Transverse colon (tissue), 4 donors: Measurements from ENCODE around the gene SLC25A25. TPM values are rescaled to one million over a fixed set of nuclear protein-coding genes. Genes with fewer than 3 reads are reported as not detected.

Experiments used
- DNase-seq: peaks from one replicate; pipeline ENCODE4 v3.0.0-alpha.2; 2019
- H3K27ac ChIP-seq, 4 donors: fragments of 200-600 bp; sonication (generic); 2 replicates each; pipeline ENCODE4 v1.5.1; 2016 to 2018; ENCODE audit warnings: inconsistent platforms in 4 of 4
- H3K27me3 ChIP-seq: fragments of 200-600 bp; sonication (generic); 2 replicates; pipeline ENCODE4 v1.5.1; 2017; ENCODE audit warnings: inconsistent platforms
- H3K36me3 ChIP-seq, 4 donors: fragments of 200-600 bp; sonication (generic); 2 replicates each; pipeline ENCODE4 v1.5.1; 2017 to 2019; ENCODE audit warnings: inconsistent platforms in 4 of 4
- H3K4me1 ChIP-seq, 4 donors: fragments of 200-600 bp; sonication (generic); 2 replicates each; pipeline ENCODE4 v1.5.1; 2017 to 2020; ENCODE audit warnings: inconsistent platforms in 4 of 4
- H3K4me3 ChIP-seq, 4 donors: fragments of 200-600 bp; sonication (generic); 1 replicate in 1 of 4; 2 replicates in 3 of 4; pipeline versions ENCODE4 v1.5.1 to v1.6.1; 2017 to 2019; ENCODE audit warnings: inconsistent platforms in 4 of 4
- H3K9me3 ChIP-seq, 2 donors: fragments of 200-600 bp; sonication (generic); 2 replicates each; pipeline ENCODE4 v1.5.1; 2017 to 2019; ENCODE audit warnings: inconsistent platforms in 2 of 2
- CTCF ChIP-seq, 5 experiments: fragments of 200-600 bp in 3 of 5; fragments of 450-650 bp in 2 of 5; sonication (generic) in 3 of 5; IDR thresholded peaks; 1 replicate in 2 of 5; 2 replicates in 3 of 5; pipeline ENCODE4 v1.5.1; 2016 to 2017; ENCODE audit warnings: antibody characterized with exemption in 5 of 5, inconsistent platforms in 3 of 5, mild to moderate bottlenecking in 2 of 5, moderate library complexity in 1 of 5
- EP300 ChIP-seq: sonication (generic); formaldehyde crosslinking; IDR thresholded peaks from one replicate; pipeline ENCODE4 v1.6.1; 2017; ENCODE audit warnings: antibody characterized with exemption, low read depth
- POLR2A ChIP-seq: fragments of 450-650 bp; IDR thresholded peaks from one replicate; pipeline ENCODE4 v1.6.1; 2016; ENCODE audit warnings: antibody characterized with exemption, mild to moderate bottlenecking, moderate library complexity
- POLR2AphosphoS5 ChIP-seq, 3 donors: sonication (generic); formaldehyde crosslinking; IDR thresholded peaks; one replicate each; pipeline ENCODE4 v1.6.1; 2016; ENCODE audit warnings: antibody characterized with exemption in 3 of 3
- WGBS, 2 donors: methylation state at CpG; one replicate each; pipeline ENCODE4 v1.1.5; 2018; ENCODE audit warnings: low coverage in 1 of 2; 5-methylcytosine and 5-hydroxymethylcytosine counted together
- in situ Hi-C, 4 donors: fragments of 200-750 bp; cut with MboI; loops; one replicate each; pipeline versions ENCODE4 v1.15.0 to v1.15.1; 2017; ENCODE audit warnings: low sequenced_read_pairs in 3 of 4, low pct_ligation_motif_present in 1 of 4, low pct_unique_long_range_greater_than_20kb in 1 of 4
- intact Hi-C: fragments of 100-400 bp; cut with DNase I; formaldehyde crosslinking; loops from one replicate; pipeline ENCODE4 v1.15.1; 2023; ENCODE audit warnings: low total_unique reads
- total RNA-seq, 4 donors: library from RNA; depleted of rRNA; stranded (reverse); fragments of >200 nt; gene quantifications; one replicate each; pipeline ENCODE4 v1.1.0, GENCODE V29; 2016

Gene SLC25A25
- total RNA-seq, 4 donors from 2014 or later: 25.5 to 35.5 (median 32.5) TPM

- whole genome bisulfite sequencing, 2 donors: 84% methylated on average over 15 of the region's 21 CpGs; no CpG with 5 or more reads in 1 of the 2 donors
- peak overlapping the region in 3 of 4 donors; percentile 13 to 76 (median 70) for H3K27ac ChIP-seq
- peaks cover 14 to 36% (median 31%) of the 10 kb centered on the region in 4 donors for H3K4me1 ChIP-seq
- H3K4me3 ChIP-seq: no peak overlapping the region
- no peaks in the 10 kb centered on the region for H3K9me3 ChIP-seq
- intact Hi-C loops (no loop called here), in situ Hi-C loops (loop anchor here in 1 of 4 donors (25.0 kb wide), 1 partner anchor 143 kb away; no protein-coding TSS in a partner anchor)
- H3K27me3 ChIP-seq: no peaks in the 10 kb centered on the region
- no peak for TF ChIP-seq EP300
- TF ChIP-seq CTCF (IDR thresholded peaks at IDR 0.05): no peak
- no peak for TF ChIP-seq POLR2A
- no peak for TF ChIP-seq POLR2AphosphoS5 (IDR thresholded peaks at IDR 0.05)
- peaks cover 0 to 43% (median 24%) of the 10 kb centered on the region in 4 donors for H3K36me3 ChIP-seq
- no peak for DNase-seq
Measured at GRCh38 chr9:128105538-128106175, 37.6 kb downstream of the SLC25A25 start.

GRCh38 chr9:128106181-128106939 lies 38.3 kb downstream of the SLC25A25 start:
- H3K4me1 ChIP-seq: peaks cover 14 to 38% (median 30%) of the 10 kb centered on the region in 4 donors

GRCh38 chr9:128106940-128107467 lies 39.0 kb downstream of the SLC25A25 start:
- Histone ChIP-seq H3K27ac (peak overlapping the region in 2 of 4 donors; percentile 13 to 76), H3K9me3 (no peaks in the 10 kb centered on the region), H3K36me3 (peaks cover 0 to 37% (median 19%) of the 10 kb centered on the region in 4 donors), H3K27me3 (no peaks in the 10 kb centered on the region), H3K4me3 (no peak overlapping the region), H3K4me1 (peaks cover 14 to 44% (median 29%) of the 10 kb centered on the region in 4 donors)
- TF ChIP-seq POLR2AphosphoS5 (IDR thresholded peaks at IDR 0.05) (no peak), EP300 (no peak), CTCF (IDR thresholded peaks at IDR 0.05) (no peak), POLR2A (no peak)
- 88 to 94% methylated on average over 6 to 19 of the region's 23 CpGs for WGBS, 2 donors
- no peak for DNase-seq
- in situ Hi-C loops (loop anchor here in 1 of 4 donors (25.0 kb wide), 1 partner anchor 145 kb away; no protein-coding TSS in a partner anchor), intact Hi-C loops (no loop called here)

More at GRCh38 chr9:128106181-128106939, 38.3 kb downstream of the SLC25A25 start:
- Histone ChIP-seq H3K36me3 (peaks cover 0 to 43% (median 22%) of the 10 kb centered on the region in 4 donors), H3K27ac (peak overlapping the region in 3 of 4 donors; percentile 13 to 76 (median 70)), H3K27me3 (no peaks in the 10 kb centered on the region), H3K4me3 (no peak overlapping the region), H3K9me3 (no peaks in the 10 kb centered on the region)
- no peak for DNase-seq
- no peak for TF ChIP-seq POLR2AphosphoS5 (IDR thresholded peaks at IDR 0.05)
- TF ChIP-seq EP300: no peak
- no peak for TF ChIP-seq POLR2A
- TF ChIP-seq CTCF (IDR thresholded peaks at IDR 0.05): no peak
- WGBS, 2 donors: 60 to 86% methylated on average over 1 to 23 of the region's 23 CpGs
- in situ Hi-C loops: loop anchor here in 1 of 4 donors (25.0 kb wide), 1 partner anchor 144 kb away; no protein-coding TSS in a partner anchor
- intact Hi-C loops: no loop called here
